GM23338 (cell line): ENCODE measurements around the gene MACF1. TPM values are rescaled to one million over a fixed set of nuclear protein-coding genes. Genes with fewer than 3 reads are reported as not detected.

Experiments
- ATAC-seq: fragments of 200-7000 bp; cut with Tn5 transposase; 3 replicates; pipeline ENCODE4 v1.9.1; 2020
- DNase-seq: peaks from one replicate; pipeline ENCODE4 v3.0.0-alpha.2; 2015; ENCODE audit warnings: low spot score
- H2AFZ ChIP-seq: fragments of 200-600 bp; sonication (generic); 2 replicates; pipeline ENCODE4 v1.8.0; 2016; ENCODE audit warnings: antibody characterized with exemption, mild to moderate bottlenecking, moderate library complexity
- H3F3A ChIP-seq: fragments of 200-600 bp; sonication (generic); replicated peaks from 2 replicates; pipeline ENCODE4 v1.8.0; 2017; ENCODE audit warnings: antibody characterized with exemption, mixed run types, low read depth
- H3K27ac ChIP-seq: fragments of 200-600 bp; sonication (generic); 2 replicates; pipeline ENCODE4 v1.6.1; 2016; ENCODE audit warnings: low read depth
- H3K27me3 ChIP-seq: fragments of 200-600 bp; sonication (generic); 2 replicates; pipeline ENCODE4 v1.8.0; 2016; ENCODE audit warnings: mild to moderate bottlenecking, mixed run types, moderate library complexity; ENCODE audit not compliant: insufficient read depth
- H3K36me3 ChIP-seq: fragments of 200-600 bp; sonication (generic); 2 replicates; pipeline ENCODE4 v1.8.0; 2016; ENCODE audit warnings: mild to moderate bottlenecking; ENCODE audit not compliant: insufficient read depth
- H3K4me1 ChIP-seq: fragments of 200-600 bp; sonication (generic); 2 replicates; pipeline ENCODE4 v1.8.0; 2016; ENCODE audit warnings: mild to moderate bottlenecking, moderate library complexity; ENCODE audit not compliant: insufficient read depth
- H3K4me2 ChIP-seq: fragments of 200-600 bp; sonication (generic); 2 replicates; pipeline ENCODE4 v1.7.1; 2017; ENCODE audit warnings: mixed run types
- H3K4me3 ChIP-seq: fragments of 200-600 bp; sonication (generic); 2 replicates; pipeline ENCODE4 v1.6.1; 2016; ENCODE audit warnings: mixed run types
- H3K79me2 ChIP-seq: fragments of 200-600 bp; sonication (generic); replicated peaks from 2 replicates; pipeline ENCODE4 v1.8.0; 2017; ENCODE audit warnings: mild to moderate bottlenecking; ENCODE audit not compliant: insufficient read depth
- H3K9me2 ChIP-seq: fragments of 200-600 bp; sonication (generic); 2 replicates; pipeline ENCODE4 v1.8.0; 2017; ENCODE audit not compliant: insufficient read depth
- H4K20me1 ChIP-seq: fragments of 200-600 bp; sonication (generic); replicated peaks from 2 replicates; pipeline ENCODE4 v1.8.0; 2017; ENCODE audit warnings: mild to moderate bottlenecking; ENCODE audit not compliant: insufficient read depth
- H3K27ac Mint-ChIP-seq: 2 replicates; pipeline ENCODE4 v1.8.0; 2020; ENCODE audit warnings: inconsistent platforms, mild to moderate bottlenecking, moderate library complexity, mixed read lengths
- H3K27me3 Mint-ChIP-seq: 3 replicates; pipeline ENCODE4 v1.8.0; 2022; ENCODE audit warnings: low read depth, mild to moderate bottlenecking, moderate library complexity, mixed read lengths, inconsistent platforms; ENCODE audit not compliant: insufficient read depth, poor library complexity
- H3K36me3 Mint-ChIP-seq: 3 replicates; pipeline ENCODE4 v1.8.0; 2021; ENCODE audit warnings: low read depth, mild to moderate bottlenecking, inconsistent platforms, moderate library complexity, mixed read lengths
- H3K4me1 Mint-ChIP-seq: 3 replicates; pipeline ENCODE4 v1.8.0; 2020; ENCODE audit warnings: mild to moderate bottlenecking, inconsistent platforms, mixed read lengths
- H3K4me3 Mint-ChIP-seq: 3 replicates; pipeline ENCODE4 v1.8.0; 2021; ENCODE audit warnings: moderate library complexity, mild to moderate bottlenecking, inconsistent platforms, mixed read lengths
- H3K9me3 Mint-ChIP-seq: 3 replicates; pipeline ENCODE4 v1.8.0; 2020; ENCODE audit warnings: moderate library complexity, mild to moderate bottlenecking, inconsistent platforms, mixed read lengths
- CREB1 ChIP-seq: fragments of 250-450 bp; sonication (Bioruptor Pico); IDR thresholded peaks from 2 replicates; pipeline ENCODE4 v1.5.0; 2020; ENCODE audit warnings: low read depth, mild to moderate bottlenecking, moderate library complexity
- EZH2 ChIP-seq: fragments of 200-600 bp; sonication (generic); IDR thresholded peaks from one replicate; pipeline ENCODE4 v1.8.0; 2017; ENCODE audit warnings: antibody characterized with exemption, mild to moderate bottlenecking, low read depth; ENCODE audit not compliant: unreplicated experiment
- EZH2phosphoT487 ChIP-seq: fragments of 200-600 bp; sonication (generic); IDR thresholded peaks from one replicate; pipeline ENCODE4 v1.8.1; 2018; ENCODE audit warnings: antibody characterized with exemption; ENCODE audit not compliant: unreplicated experiment
- JUNB ChIP-seq: IDR thresholded peaks from one replicate; pipeline ENCODE4 v1.6.1; 2016; ENCODE audit warnings: antibody characterized with exemption; ENCODE audit not compliant: unreplicated experiment
- NANOG ChIP-seq: IDR thresholded peaks from 2 replicates; pipeline ENCODE4 v1.6.1; 2016; ENCODE audit warnings: antibody characterized with exemption, borderline replicate concordance
- POLR2AphosphoS5 ChIP-seq: IDR thresholded peaks from 2 replicates; pipeline ENCODE4 v1.6.1; 2016; ENCODE audit warnings: antibody characterized with exemption, low read depth
- STAT1 ChIP-seq: IDR thresholded peaks from one replicate; pipeline ENCODE4 v1.6.1; 2016; ENCODE audit warnings: antibody characterized with exemption; ENCODE audit not compliant: unreplicated experiment
- ZNF114 ChIP-seq: fragments of 250-450 bp; sonication (Bioruptor Pico); IDR thresholded peaks from 2 replicates; pipeline ENCODE4 v1.5.0; 2020; ENCODE audit warnings: mild to moderate bottlenecking, moderate library complexity
- ZNF331 ChIP-seq: fragments of 250-450 bp; sonication (Bioruptor Pico); IDR thresholded peaks from 2 replicates; pipeline ENCODE4 v1.5.0; 2020; ENCODE audit warnings: low read depth, mild to moderate bottlenecking, moderate library complexity
- polyA plus RNA-seq: library from polyadenylated mRNA; unstranded; fragments of >200 nt; fragmentation: Nextera tagmentation; extraction: Ambion mirVana; gene quantifications from 2 replicates; pipeline ENCODE4 v1.2.1, GENCODE V29; 2016
- total RNA-seq: library from RNA; depleted of rRNA; stranded (reverse); fragments of >200 nt; shearing (Covaris generic); gene quantifications from 2 replicates; pipeline ENCODE4 v1.2.3, GENCODE V29; 2014
- TF ChIP-seq, protein P1 (sequence below): IDR thresholded peaks from one replicate; pipeline ENCODE4 v1.6.1; 2018; ENCODE audit warnings: antibody characterized with exemption; ENCODE audit not compliant: unreplicated experiment
- TF ChIP-seq, protein P2 (sequence below), 2 experiments: fragments of 200-600 bp in 1 of 2; sonication (generic) in 1 of 2; conservative IDR thresholded peaks; 2 replicates each; pipeline versions ENCODE4 v1.5.1 to v1.6.1; 2016 to 2017; ENCODE audit warnings: antibody characterized with exemption in 2 of 2, low read depth in 2 of 2, mild to moderate bottlenecking in 2 of 2, moderate library complexity in 1 of 2
- TF ChIP-seq, protein P3 (sequence below): IDR thresholded peaks from 2 replicates; pipeline ENCODE4 v1.6.1; 2016; ENCODE audit warnings: antibody characterized with exemption

MACF1 gene
- total and polyA plus RNA-seq, 2 experiments from 2014 or later = 104 to 399 TPM

DNA sequence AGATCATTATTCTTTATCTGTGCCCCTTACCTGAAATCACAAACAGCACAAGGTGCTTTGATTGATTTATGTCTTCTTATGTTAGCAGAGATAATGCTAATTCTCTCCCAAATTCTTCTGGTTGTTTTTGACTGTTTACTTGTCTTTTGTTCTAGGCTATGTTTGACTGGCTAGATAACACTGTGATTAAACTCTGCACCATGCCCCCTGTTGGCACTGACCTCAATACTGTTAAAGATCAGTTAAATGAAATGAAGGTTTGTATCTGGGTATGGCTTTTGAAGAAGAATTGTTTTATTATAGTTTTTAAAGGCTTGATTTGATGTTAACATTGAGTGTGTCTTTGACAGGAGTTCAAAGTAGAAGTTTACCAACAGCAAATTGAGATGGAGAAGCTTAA lies 237.3 kb downstream of the MACF1 start (continued):
- TF ChIP-seq, protein P1, sequence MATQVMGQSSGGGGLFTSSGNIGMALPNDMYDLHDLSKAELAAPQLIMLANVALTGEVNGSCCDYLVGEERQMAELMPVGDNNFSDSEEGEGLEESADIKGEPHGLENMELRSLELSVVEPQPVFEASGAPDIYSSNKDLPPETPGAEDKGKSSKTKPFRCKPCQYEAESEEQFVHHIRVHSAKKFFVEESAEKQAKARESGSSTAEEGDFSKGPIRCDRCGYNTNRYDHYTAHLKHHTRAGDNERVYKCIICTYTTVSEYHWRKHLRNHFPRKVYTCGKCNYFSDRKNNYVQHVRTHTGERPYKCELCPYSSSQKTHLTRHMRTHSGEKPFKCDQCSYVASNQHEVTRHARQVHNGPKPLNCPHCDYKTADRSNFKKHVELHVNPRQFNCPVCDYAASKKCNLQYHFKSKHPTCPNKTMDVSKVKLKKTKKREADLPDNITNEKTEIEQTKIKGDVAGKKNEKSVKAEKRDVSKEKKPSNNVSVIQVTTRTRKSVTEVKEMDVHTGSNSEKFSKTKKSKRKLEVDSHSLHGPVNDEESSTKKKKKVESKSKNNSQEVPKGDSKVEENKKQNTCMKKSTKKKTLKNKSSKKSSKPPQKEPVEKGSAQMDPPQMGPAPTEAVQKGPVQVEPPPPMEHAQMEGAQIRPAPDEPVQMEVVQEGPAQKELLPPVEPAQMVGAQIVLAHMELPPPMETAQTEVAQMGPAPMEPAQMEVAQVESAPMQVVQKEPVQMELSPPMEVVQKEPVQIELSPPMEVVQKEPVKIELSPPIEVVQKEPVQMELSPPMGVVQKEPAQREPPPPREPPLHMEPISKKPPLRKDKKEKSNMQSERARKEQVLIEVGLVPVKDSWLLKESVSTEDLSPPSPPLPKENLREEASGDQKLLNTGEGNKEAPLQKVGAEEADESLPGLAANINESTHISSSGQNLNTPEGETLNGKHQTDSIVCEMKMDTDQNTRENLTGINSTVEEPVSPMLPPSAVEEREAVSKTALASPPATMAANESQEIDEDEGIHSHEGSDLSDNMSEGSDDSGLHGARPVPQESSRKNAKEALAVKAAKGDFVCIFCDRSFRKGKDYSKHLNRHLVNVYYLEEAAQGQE = no peak
- no peak for TF ChIP-seq EZH2
- no peak for TF ChIP-seq STAT1
- TF ChIP-seq, protein P2, sequence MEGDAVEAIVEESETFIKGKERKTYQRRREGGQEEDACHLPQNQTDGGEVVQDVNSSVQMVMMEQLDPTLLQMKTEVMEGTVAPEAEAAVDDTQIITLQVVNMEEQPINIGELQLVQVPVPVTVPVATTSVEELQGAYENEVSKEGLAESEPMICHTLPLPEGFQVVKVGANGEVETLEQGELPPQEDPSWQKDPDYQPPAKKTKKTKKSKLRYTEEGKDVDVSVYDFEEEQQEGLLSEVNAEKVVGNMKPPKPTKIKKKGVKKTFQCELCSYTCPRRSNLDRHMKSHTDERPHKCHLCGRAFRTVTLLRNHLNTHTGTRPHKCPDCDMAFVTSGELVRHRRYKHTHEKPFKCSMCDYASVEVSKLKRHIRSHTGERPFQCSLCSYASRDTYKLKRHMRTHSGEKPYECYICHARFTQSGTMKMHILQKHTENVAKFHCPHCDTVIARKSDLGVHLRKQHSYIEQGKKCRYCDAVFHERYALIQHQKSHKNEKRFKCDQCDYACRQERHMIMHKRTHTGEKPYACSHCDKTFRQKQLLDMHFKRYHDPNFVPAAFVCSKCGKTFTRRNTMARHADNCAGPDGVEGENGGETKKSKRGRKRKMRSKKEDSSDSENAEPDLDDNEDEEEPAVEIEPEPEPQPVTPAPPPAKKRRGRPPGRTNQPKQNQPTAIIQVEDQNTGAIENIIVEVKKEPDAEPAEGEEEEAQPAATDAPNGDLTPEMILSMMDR (conservative IDR thresholded peaks at IDR 0.05; ENCODE audit: low read depth in 2 of 2) = no peak
- TF ChIP-seq ZNF331 = no peak
- no peak for TF ChIP-seq ZNF114 (CRISPR knock-in tag)
- no peak for TF ChIP-seq EZH2phosphoT487
- TF ChIP-seq, protein P3, sequence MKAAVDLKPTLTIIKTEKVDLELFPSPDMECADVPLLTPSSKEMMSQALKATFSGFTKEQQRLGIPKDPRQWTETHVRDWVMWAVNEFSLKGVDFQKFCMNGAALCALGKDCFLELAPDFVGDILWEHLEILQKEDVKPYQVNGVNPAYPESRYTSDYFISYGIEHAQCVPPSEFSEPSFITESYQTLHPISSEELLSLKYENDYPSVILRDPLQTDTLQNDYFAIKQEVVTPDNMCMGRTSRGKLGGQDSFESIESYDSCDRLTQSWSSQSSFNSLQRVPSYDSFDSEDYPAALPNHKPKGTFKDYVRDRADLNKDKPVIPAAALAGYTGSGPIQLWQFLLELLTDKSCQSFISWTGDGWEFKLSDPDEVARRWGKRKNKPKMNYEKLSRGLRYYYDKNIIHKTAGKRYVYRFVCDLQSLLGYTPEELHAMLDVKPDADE = no peak
- TF ChIP-seq CREB1 (CRISPR knock-in tag) = no peak
- TF ChIP-seq JUNB = no peak
- TF ChIP-seq POLR2AphosphoS5 = no peak

DNA sequence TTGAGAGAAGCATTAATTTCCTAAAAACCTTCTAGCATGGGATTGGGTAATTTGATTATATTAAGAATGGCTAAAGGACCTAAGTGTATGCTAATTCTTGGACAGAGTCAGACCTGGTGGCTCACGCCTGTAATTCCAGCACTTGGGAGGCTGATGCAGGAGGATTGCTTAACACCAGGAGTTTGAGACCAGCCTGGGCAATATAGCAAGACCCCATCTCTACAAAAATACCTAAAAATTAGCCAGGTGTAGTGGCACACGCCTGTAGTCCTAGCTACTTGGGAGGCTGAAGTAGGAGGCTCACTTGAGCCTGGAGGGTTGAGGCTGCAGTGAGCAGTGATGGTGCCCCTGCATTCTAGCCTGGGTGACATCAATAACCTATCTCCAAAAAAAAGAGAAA lies 241.1 kb downstream of the MACF1 start:
- ATAC-seq (no peak), DNase-seq (no peak)
- no peaks in the 10 kb centered on the region for H3K79me2 ChIP-seq
- H3K9me2 ChIP-seq = no peaks in the 10 kb centered on the region
- Mint-ChIP-seq H3K4me3 (no peak overlapping the region), H3K9me3 (no peaks in the 10 kb centered on the region), H3K4me1 (no peaks in the 10 kb centered on the region), H3K27me3 (peaks cover 2% of the 10 kb centered on the region), H3K36me3 (peaks cover 94% of the 10 kb centered on the region), H3K27ac (no peak overlapping the region)
- H3K27me3 ChIP-seq = no peaks in the 10 kb centered on the region
- H4K20me1 ChIP-seq = peaks cover 24% of the 10 kb centered on the region
- H3F3A ChIP-seq = no peaks in the 10 kb centered on the region; the same call in 1 of the 2 replicates
- H3K36me3 ChIP-seq = peaks cover 85% of the 10 kb centered on the region
- TF ChIP-seq ZNF114 (CRISPR knock-in tag) (no peak), STAT1 (no peak), NANOG (no peak), POLR2AphosphoS5 (no peak)
- TF ChIP-seq, protein P2 (conservative IDR thresholded peaks at IDR 0.05; ENCODE audit: low read depth in 2 of 2) = no peak
- TF ChIP-seq, protein P3 = no peak
- no peaks in the 10 kb centered on the region for H3K4me1 ChIP-seq
- H3K4me3 ChIP-seq = no peak overlapping the region
- no peak overlapping the region for H3K27ac ChIP-seq
- no peak overlapping the region for H3K4me2 ChIP-seq
- H2AFZ ChIP-seq = no peak overlapping the region
